ENCODE measurements around the gene PTPN4.

The PTPN4 gene

DNA sequence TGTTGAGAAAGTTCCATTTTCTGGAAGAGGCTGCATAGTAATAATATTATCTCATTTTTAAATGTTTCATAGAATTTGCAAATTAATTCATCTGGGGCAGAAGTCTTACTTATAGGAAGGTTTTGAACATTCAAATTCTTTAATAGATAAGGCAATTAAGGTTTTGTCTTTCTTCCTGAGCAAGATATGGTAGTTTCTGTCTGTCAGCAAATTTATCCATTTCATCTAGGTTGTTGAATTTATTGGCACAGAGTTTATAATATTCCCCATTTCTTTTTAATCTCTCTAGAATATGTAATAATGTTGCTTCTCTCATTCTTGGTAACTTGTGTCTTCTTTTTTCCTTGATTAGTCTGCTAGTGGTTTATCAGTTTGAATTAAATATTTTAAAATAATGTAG, 163.0 kb downstream of the PTPN4 start:
- H3K4me3 ChIP-seq (ENCODE audit: low read depth, low read length): no peak overlapping the region
- no peak for DNase-seq (ENCODE audit: low read depth)
- TF ChIP-seq, protein P1, sequence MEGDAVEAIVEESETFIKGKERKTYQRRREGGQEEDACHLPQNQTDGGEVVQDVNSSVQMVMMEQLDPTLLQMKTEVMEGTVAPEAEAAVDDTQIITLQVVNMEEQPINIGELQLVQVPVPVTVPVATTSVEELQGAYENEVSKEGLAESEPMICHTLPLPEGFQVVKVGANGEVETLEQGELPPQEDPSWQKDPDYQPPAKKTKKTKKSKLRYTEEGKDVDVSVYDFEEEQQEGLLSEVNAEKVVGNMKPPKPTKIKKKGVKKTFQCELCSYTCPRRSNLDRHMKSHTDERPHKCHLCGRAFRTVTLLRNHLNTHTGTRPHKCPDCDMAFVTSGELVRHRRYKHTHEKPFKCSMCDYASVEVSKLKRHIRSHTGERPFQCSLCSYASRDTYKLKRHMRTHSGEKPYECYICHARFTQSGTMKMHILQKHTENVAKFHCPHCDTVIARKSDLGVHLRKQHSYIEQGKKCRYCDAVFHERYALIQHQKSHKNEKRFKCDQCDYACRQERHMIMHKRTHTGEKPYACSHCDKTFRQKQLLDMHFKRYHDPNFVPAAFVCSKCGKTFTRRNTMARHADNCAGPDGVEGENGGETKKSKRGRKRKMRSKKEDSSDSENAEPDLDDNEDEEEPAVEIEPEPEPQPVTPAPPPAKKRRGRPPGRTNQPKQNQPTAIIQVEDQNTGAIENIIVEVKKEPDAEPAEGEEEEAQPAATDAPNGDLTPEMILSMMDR (IDR thresholded peaks at IDR 0.05; ENCODE audit: insufficient read depth, low read depth, low read length, missing control alignments): no peak

DNA sequence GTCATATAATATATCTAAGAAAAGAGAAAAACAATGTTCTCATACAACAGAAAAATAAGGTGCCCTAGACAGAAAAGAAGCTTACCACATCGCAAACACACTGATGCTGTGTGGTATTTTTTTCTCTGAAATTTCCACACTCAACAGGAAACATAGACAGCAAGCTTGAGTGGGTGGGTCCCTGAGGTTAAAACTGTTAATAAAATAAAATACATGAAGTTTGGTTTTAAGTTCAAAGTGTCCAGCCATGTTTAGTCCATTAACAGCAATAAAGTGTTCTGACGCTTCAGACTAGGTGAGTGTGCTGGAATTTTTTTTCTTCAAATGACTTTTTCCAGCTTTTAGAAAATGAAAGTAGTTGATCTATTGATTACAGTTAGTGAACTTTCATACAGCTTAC, 169.8 kb downstream of the PTPN4 start:
- no peak for DNase-seq (ENCODE audit: low read depth)
- H3K4me3 ChIP-seq (ENCODE audit: low read depth, low read length): no peak overlapping the region
- TF ChIP-seq, protein P1 (IDR thresholded peaks at IDR 0.05; ENCODE audit: insufficient read depth, low read depth, low read length, missing control alignments): no peak

DNA sequence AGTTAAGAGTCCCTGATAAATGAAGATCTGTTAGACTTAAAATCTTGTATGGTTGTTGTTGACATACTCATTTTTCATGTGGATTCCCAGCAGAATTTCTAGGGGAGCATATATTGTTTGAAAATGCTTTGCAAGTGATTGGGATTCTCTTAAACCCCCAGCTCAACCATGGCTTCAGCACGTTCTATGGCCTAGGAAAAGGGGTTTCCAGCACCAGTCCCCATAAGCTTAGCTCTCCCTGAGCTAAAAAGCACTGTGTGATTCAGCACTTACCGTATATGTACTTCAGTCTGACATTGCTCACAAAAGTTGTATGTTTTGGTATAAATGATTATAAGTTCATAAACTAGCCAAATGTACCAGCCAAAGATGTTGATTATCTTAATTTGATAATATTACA, 173.1 kb downstream of the PTPN4 start:
- no peak overlapping the region for H3K4me3 ChIP-seq (ENCODE audit: low read depth, low read length)
- DNase-seq (ENCODE audit: low read depth): no peak
- TF ChIP-seq, protein P1 (IDR thresholded peaks at IDR 0.05; ENCODE audit: insufficient read depth, low read depth, low read length, missing control alignments): no peak

DNA sequence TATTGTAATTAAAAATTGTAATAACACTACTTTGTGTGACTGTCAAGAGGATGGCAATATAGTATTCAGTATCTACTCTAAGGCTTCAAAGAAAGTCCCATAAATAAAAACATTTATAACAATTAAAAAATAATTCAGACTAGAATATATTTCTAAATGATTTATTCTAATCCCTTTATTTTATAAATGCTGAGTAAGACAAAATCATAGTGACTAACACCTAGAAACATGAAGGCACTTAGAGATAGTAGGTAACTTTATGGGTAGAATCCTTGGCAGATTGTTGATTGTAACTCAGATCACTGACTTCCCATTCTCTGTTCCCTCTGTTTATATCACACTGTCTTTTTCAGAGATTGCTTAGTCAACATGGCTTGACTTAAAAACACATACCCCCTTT, 174.6 kb downstream of the PTPN4 start:
- TF ChIP-seq, protein P1 (IDR thresholded peaks at IDR 0.05; ENCODE audit: insufficient read depth, low read depth, low read length, missing control alignments): no peak
- no peak for DNase-seq (ENCODE audit: low read depth)
- H3K4me3 ChIP-seq (ENCODE audit: low read depth, low read length): no peak overlapping the region

DNA sequence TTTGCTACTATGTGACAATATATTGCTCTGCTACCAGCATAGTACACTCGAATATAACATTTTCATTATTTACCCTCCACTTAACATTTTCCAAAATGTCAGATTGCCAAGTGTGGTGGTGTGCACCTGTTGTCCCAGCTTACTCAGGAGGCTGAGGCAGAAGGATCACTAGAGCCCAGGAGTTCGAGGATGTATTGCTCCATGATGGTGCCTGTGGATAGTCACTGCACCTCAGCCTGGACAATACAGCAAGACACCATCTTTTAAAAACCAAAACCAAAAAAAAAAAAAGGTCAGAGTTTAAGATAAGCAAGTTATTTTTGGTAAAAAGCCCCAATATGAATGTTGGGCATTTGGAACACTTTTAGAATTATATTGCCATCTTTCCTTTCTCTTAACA, 178.0 kb downstream of the PTPN4 start:
- no peak for DNase-seq (ENCODE audit: low read depth)
- TF ChIP-seq, protein P1 (IDR thresholded peaks at IDR 0.05; ENCODE audit: insufficient read depth, low read depth, low read length, missing control alignments): no peak
- no peak overlapping the region for H3K4me3 ChIP-seq (ENCODE audit: low read depth, low read length)

DNA sequence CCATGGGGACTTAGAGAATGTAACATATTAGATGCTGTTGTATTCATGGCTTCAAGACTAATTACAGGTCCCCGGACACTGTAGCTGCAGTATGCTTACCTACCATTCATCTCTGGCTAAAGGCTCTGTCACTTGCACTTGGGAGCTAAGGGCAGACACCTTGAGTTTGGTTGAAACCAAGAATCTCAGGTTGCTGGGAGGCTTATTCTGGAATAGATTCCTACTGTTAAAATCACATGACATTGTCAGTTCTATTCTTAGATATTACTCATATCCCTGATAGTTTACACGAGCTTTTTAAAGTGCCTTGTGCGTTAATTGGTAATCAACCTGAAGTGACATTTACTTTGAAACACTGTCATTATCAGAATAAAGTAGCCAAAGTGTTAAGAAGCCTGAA, 180.2 kb downstream of the PTPN4 start:
- TF ChIP-seq, protein P1 (IDR thresholded peaks at IDR 0.05; ENCODE audit: insufficient read depth, low read depth, low read length, missing control alignments): no peak
- no peak overlapping the region for H3K4me3 ChIP-seq (ENCODE audit: low read depth, low read length)
- DNase-seq (ENCODE audit: low read depth): no peak

DNA sequence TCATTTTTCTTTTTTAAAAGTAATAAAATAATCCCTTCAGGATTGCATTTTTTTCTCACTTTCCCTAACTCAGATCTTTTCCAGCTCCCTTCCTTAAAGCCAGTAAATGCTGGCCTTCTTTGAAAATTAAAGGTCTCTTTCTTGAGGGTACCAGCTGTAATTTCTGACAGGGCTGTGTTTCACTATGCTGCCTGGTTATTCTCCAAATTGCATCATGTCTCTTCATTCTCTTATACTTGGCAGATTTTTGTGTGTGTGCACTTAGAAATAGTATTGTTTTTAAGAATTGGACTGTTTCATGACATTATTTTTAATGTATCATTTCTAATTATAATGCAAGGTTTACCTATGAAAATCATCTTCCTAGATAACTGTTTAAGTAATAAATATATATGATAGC, 181.1 kb downstream of the PTPN4 start:
- TF ChIP-seq, protein P1 (IDR thresholded peaks at IDR 0.05; ENCODE audit: insufficient read depth, low read depth, low read length, missing control alignments): no peak
- DNase-seq (ENCODE audit: low read depth): no peak
- H3K4me3 ChIP-seq (ENCODE audit: low read depth, low read length): no peak overlapping the region

All from GM12865 (cell line).